ENCODE results near the gene AMBRA1. TPM values are rescaled to one million over a fixed set of nuclear protein-coding genes. Genes with fewer than 3 reads are reported as not detected.

The AMBRA1 gene
- total RNA-seq, 4 donors from 2014 or later: 20.2 to 31.3 (median 25.9) TPM

DNA sequence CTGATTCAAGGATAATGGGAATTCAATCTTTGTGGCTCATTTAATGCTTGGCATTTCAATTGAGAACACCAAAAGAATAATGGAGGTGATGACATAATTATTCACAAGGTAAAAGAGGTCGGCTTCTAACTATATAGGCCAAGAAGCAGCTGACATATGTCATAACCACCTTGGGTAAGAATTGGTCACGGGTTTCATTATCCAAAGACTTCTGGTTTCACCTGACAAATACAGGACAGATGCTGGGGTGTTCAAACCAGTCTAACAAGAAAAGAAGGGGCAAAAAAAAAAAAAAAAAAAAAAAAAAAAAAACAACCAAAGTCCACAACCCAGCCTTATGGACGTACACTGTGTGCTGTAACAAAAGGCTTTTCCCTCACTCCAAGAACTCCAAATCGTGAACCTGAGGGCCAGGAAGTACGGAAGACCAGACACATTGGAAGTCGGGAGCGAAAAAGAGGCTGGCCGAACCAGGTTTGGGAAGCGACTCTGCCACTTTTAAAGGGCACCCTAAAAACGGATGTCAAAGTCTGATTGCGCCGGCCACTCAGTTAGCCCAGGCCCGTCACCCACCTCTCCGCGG, 22.8 kb upstream of the AMBRA1 start:
- DNase-seq: no peak
- Histone ChIP-seq H3K27me3 (no peaks in the 10 kb centered on the region), H3K4me1 (peaks cover 10 to 56% (median 22%) of the 10 kb centered on the region in 3 donors), H3K4me3 (peak overlapping the region; percentile 92 to 100 (median 96)), H3K27ac (peak overlapping the region; percentile 97 to 100 (median 99)), H3K36me3 (peaks cover 0 to 22% (median 0%) of the 10 kb centered on the region in 3 donors), H3K9me3 (no peaks in the 10 kb centered on the region)
- intact Hi-C loops (cut with DNase I): no loop called here
- no peak for TF ChIP-seq POLR2A (IDR thresholded peaks at IDR 0.05)
- TF ChIP-seq, protein P1, sequence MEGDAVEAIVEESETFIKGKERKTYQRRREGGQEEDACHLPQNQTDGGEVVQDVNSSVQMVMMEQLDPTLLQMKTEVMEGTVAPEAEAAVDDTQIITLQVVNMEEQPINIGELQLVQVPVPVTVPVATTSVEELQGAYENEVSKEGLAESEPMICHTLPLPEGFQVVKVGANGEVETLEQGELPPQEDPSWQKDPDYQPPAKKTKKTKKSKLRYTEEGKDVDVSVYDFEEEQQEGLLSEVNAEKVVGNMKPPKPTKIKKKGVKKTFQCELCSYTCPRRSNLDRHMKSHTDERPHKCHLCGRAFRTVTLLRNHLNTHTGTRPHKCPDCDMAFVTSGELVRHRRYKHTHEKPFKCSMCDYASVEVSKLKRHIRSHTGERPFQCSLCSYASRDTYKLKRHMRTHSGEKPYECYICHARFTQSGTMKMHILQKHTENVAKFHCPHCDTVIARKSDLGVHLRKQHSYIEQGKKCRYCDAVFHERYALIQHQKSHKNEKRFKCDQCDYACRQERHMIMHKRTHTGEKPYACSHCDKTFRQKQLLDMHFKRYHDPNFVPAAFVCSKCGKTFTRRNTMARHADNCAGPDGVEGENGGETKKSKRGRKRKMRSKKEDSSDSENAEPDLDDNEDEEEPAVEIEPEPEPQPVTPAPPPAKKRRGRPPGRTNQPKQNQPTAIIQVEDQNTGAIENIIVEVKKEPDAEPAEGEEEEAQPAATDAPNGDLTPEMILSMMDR (IDR thresholded peaks at IDR 0.05): no peak
- WGBS, 2 donors: 0 to 1% methylated on average over 8 to 12 of the region's 15 CpGs

DNA sequence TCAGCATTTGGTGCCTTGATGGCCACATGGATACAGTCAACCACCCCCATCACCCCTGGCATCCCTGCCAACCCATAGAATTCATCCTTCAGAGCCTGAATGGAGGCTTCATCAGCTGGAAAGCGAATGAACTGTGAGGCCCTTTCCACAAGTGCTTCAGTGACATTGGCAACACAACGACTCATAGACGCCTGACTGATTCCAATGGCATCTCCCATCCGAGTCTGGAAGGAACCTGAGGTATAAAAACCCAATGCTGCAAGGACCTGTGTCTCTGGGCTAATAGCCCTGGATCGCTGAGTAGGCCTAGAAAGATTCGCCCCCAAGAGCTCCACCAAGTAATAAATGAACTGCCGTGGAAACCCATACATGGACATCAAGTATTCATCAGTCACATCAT, 21.9 kb upstream of the AMBRA1 start:
- Histone ChIP-seq H3K36me3 (peaks cover 0 to 13% (median 0%) of the 10 kb centered on the region in 3 donors), H3K4me1 (peaks cover 10 to 53% (median 22%) of the 10 kb centered on the region in 3 donors), H3K27me3 (no peaks in the 10 kb centered on the region), H3K9me3 (no peaks in the 10 kb centered on the region), H3K4me3 (peak overlapping the region in 1 of 4 donors; percentile 100), H3K27ac (peak overlapping the region in 2 of 4 donors; percentile 99 to 100)
- intact Hi-C loops (cut with DNase I): no loop called here
- WGBS, 2 donors: 76 to 90% methylated on average over 4 to 7 of the region's 7 CpGs
- no peak for TF ChIP-seq POLR2A (IDR thresholded peaks at IDR 0.05)
- TF ChIP-seq, protein P1 (IDR thresholded peaks at IDR 0.05): no peak
- no peak for DNase-seq

DNA sequence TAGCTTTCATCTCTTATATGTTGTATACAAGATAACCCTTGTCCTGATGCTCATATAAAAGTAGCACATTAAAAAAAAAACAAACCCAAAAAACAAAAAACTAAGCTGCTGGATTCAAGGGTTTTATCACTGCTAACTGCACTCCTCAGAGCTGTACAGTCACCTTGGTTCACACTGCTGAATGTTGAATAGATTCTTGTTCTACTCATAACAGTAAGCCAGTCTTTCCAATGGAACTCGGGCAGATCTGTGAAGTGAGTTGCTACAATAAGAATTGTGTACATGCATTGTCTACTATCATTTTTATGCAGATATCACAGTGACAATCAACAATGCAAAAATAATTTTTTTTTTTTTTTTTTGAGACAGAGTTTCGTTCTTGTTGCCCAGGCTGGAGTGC, 18.5 kb upstream of the AMBRA1 start:
- 88 to 97% methylated on average over 2 of the region's 2 CpGs for WGBS, 2 donors
- DNase-seq: no peak
- Histone ChIP-seq H3K36me3 (no peaks in the 10 kb centered on the region), H3K9me3 (no peaks in the 10 kb centered on the region), H3K4me1 (peaks cover 7 to 24% (median 8%) of the 10 kb centered on the region in 3 donors), H3K27me3 (no peaks in the 10 kb centered on the region), H3K4me3 (no peak overlapping the region), H3K27ac (no peak overlapping the region)
- intact Hi-C loops (cut with DNase I): no loop called here
- TF ChIP-seq, protein P1 (IDR thresholded peaks at IDR 0.05): no peak
- TF ChIP-seq POLR2A (IDR thresholded peaks at IDR 0.05): no peak

DNA sequence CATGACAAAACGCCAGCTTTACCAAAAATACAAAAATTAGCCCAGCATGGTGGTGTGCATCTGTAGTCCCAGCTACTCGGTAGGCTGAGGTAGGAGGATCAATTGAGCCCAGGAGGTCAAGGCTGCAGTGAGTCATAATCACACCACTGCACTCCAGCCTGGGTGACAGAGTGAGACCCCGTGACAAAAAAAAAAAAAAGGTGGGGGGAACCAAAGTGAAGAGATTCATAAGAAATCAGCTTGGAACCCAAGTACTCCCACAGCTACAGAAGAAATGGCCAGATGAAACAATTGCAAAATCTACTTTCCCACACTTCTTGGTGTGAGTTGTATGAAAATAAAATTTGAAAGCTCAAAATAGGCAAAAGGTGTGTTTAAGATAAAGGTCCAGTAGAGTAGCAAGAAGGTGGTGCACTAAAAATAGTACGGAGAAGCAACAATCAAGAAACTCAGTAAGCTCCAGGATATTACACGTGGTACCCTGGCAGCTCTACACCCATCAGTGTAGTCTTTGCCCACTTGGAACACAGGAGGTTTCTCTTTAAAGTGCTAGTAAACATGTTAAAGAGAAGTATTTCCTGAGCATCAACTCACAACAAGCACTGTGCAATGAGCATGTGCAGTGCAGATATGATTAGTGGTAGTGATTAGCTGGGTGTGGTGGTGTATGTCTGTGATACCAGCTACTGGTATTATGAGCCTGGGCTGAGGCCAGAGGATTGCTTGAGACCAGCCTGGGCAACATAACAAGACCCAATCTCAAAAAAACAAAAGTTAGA, 17.9 kb upstream of the AMBRA1 start:
- H3K27me3 ChIP-seq: no peaks in the 10 kb centered on the region
- no peak overlapping the region for H3K4me3 ChIP-seq
- 73 to 84% methylated on average over 3 to 5 of the region's 5 CpGs for WGBS, 2 donors
- TF ChIP-seq, protein P1 (IDR thresholded peaks at IDR 0.05): no peak
- no peak for TF ChIP-seq POLR2A (IDR thresholded peaks at IDR 0.05)
- DNase-seq: no peak
- no peaks in the 10 kb centered on the region for H3K36me3 ChIP-seq
- intact Hi-C loops (cut with DNase I): no loop called here
- no peaks in the 10 kb centered on the region for H3K9me3 ChIP-seq
- no peak overlapping the region for H3K27ac ChIP-seq
- H3K4me1 ChIP-seq: peaks cover 7 to 23% (median 8%) of the 10 kb centered on the region in 3 donors

DNA sequence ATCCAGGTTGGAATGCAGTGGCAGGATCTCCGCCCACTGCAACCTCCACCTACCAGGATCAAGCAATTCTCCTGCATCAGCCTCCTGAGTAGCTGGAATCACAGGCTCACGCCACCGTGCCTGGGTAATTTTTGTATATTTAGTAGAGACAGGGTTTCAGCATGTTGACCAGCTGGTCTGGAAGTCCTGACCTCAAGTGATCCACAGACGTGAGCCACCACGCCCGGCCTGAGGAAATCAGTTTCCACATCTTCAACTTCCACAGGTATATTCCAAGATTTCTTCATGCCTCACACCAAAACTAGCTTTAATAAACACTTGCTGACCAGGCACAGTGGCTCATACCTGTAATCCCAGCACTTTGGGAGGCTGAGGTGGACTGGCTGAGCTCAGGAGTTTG, 15.6 kb upstream of the AMBRA1 start:
- Histone ChIP-seq H3K4me3 (no peak overlapping the region), H3K27me3 (no peaks in the 10 kb centered on the region), H3K9me3 (no peaks in the 10 kb centered on the region), H3K36me3 (no peaks in the 10 kb centered on the region), H3K27ac (no peak overlapping the region), H3K4me1 (no peaks in the 10 kb centered on the region)
- no peak for TF ChIP-seq POLR2A (IDR thresholded peaks at IDR 0.05)
- TF ChIP-seq, protein P1 (IDR thresholded peaks at IDR 0.05): no peak
- DNase-seq: no peak
- 83 to 100% methylated on average over 1 to 2 of the region's 6 CpGs for WGBS, 2 donors
- intact Hi-C loops (cut with DNase I): no loop called here
